ENCODE results near the gene ZNF555. TPM values are rescaled to one million over a fixed set of nuclear protein-coding genes. Genes with fewer than 3 reads are reported as not detected.

The ZNF555 gene
- total RNA-seq, 4 donors from 2014 or later: 1.9 to 5.5 (median 2.7) TPM

- in situ Hi-C loops (cut with MboI; ENCODE audit: low sequenced_read_pairs in 4 of 4) (no loop called here), intact Hi-C loops (cut with DNase I; ENCODE audit: low total_unique reads) (no loop called here)
- Histone ChIP-seq H3K27me3 (no peaks in the 10 kb centered on the region), H3K9me3 (no peaks in the 10 kb centered on the region), H3K36me3 (peaks cover 0 to 54% of the 10 kb centered on the region in 2 donors), H3K4me1 (no peaks in the 10 kb centered on the region), H3K27ac (peak overlapping the region in 3 of 4 donors; percentile 36 to 38 (median 37)), H3K4me3 (no peak overlapping the region)
- DNase-seq: peak in 1 of 2 donors; percentile 51
- TF ChIP-seq CTCF (IDR thresholded peaks at IDR 0.05 in 4 of 5, conservative IDR thresholded peaks at IDR 0.05 in 1 of 5) (no peak), POLR2A (IDR thresholded peaks at IDR 0.05) (no peak)
- ATAC-seq: peak in 1 of 2 donors; percentile 65
Observed at GRCh38 chr19:2798733-2799132, 42.5 kb upstream of the ZNF555 start.

GRCh38 chr19:2799273-2800020, 41.8 kb upstream of the ZNF555 start:
- no peaks in the 10 kb centered on the region for H3K27me3 ChIP-seq
- peaks cover 0 to 49% of the 10 kb centered on the region in 2 donors for H3K36me3 ChIP-seq
- ATAC-seq (no peak), DNase-seq (no peak)
- intact Hi-C loops (cut with DNase I; ENCODE audit: low total_unique reads): no loop called here
- H3K9me3 ChIP-seq: no peaks in the 10 kb centered on the region
- H3K4me3 ChIP-seq: no peak overlapping the region
- in situ Hi-C loops (cut with MboI; ENCODE audit: low sequenced_read_pairs in 4 of 4): no loop called here
- no peak overlapping the region for H3K27ac ChIP-seq
- H3K4me1 ChIP-seq: no peaks in the 10 kb centered on the region
- TF ChIP-seq CTCF (IDR thresholded peaks at IDR 0.05 in 4 of 5, conservative IDR thresholded peaks at IDR 0.05 in 1 of 5) (no peak), POLR2A (IDR thresholded peaks at IDR 0.05) (no peak)

- Histone ChIP-seq H3K9me3 (no peaks in the 10 kb centered on the region), H3K27ac (no peak overlapping the region), H3K4me1 (no peaks in the 10 kb centered on the region), H3K27me3 (no peaks in the 10 kb centered on the region), H3K36me3 (peaks cover 0 to 44% of the 10 kb centered on the region in 2 donors), H3K4me3 (no peak overlapping the region)
- no peak for ATAC-seq
- DNase-seq: no peak
- TF ChIP-seq POLR2A (IDR thresholded peaks at IDR 0.05) (no peak), CTCF (IDR thresholded peaks at IDR 0.05 in 4 of 5, conservative IDR thresholded peaks at IDR 0.05 in 1 of 5) (no peak)
- in situ Hi-C loops (cut with MboI; ENCODE audit: low sequenced_read_pairs in 4 of 4): no loop called here
- intact Hi-C loops (cut with DNase I; ENCODE audit: low total_unique reads): no loop called here
Observed at GRCh38 chr19:2800506-2800905, 40.8 kb upstream of the ZNF555 start.

- H3K4me1 ChIP-seq: no peaks in the 10 kb centered on the region
- H3K4me3 ChIP-seq: no peak overlapping the region
- intact Hi-C loops (cut with DNase I; ENCODE audit: low total_unique reads) (no loop called here), in situ Hi-C loops (cut with MboI; ENCODE audit: low sequenced_read_pairs in 4 of 4) (no loop called here)
- ATAC-seq (no peak), DNase-seq (no peak)
- H3K27me3 ChIP-seq: no peaks in the 10 kb centered on the region
- no peak overlapping the region for H3K27ac ChIP-seq
- TF ChIP-seq CTCF (IDR thresholded peaks at IDR 0.05 in 4 of 5, conservative IDR thresholded peaks at IDR 0.05 in 1 of 5): no peak
- no peak for TF ChIP-seq POLR2A (IDR thresholded peaks at IDR 0.05)
- no peaks in the 10 kb centered on the region for H3K9me3 ChIP-seq
- H3K36me3 ChIP-seq: peaks cover 0 to 33% of the 10 kb centered on the region in 2 donors
Observed at GRCh38 chr19:2802826-2803225, 38.4 kb upstream of the ZNF555 start.
